NCI-H1105 (cell line): Measurements from ENCODE around the gene FPGS.

Experiments
- DNase-seq: peaks from one replicate; lab custom pipeline; 2025; lab: John Stamatoyannopoulos, UW

The FPGS gene

DNA sequence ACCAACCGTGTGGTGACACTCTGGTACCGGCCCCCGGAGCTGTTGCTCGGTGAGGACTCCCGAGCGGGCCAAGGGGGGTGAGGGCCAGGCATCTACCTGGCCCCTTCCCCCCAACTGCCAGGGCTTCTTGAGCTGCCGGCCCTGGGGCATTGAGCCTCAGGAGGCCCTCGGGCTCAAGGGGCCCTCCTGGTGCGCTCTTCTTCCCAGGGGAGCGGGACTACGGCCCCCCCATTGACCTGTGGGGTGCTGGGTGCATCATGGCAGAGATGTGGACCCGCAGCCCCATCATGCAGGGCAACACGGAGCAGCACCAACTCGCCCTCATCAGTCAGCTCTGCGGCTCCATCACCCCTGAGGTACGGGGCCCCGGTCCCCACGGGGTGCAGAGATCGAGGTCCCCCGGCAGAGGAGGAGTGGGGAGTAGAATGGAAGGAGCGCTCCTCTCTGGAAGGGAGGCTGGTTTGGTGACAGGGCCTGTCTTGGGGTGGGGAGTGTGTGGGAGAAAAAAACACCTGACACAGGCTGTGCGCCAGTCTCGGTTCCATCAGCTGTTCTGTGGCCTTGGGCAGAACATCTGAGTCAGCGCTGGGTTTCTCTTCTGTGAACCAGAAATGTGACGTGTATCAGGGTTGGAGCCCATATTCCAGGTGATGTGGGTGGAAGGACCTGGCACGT is 14.2 kb upstream of the FPGS start:
- no peak for DNase-seq

DNA sequence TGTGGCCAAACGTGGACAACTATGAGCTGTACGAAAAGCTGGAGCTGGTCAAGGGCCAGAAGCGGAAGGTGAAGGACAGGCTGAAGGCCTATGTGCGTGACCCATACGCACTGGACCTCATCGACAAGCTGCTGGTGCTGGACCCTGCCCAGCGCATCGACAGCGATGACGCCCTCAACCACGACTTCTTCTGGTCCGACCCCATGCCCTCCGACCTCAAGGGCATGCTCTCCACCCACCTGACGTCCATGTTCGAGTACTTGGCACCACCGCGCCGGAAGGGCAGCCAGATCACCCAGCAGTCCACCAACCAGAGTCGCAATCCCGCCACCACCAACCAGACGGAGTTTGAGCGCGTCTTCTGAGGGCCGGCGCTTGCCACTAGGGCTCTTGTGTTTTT is 13.5 kb upstream of the FPGS start:
- DNase-seq, result no peak

DNA sequence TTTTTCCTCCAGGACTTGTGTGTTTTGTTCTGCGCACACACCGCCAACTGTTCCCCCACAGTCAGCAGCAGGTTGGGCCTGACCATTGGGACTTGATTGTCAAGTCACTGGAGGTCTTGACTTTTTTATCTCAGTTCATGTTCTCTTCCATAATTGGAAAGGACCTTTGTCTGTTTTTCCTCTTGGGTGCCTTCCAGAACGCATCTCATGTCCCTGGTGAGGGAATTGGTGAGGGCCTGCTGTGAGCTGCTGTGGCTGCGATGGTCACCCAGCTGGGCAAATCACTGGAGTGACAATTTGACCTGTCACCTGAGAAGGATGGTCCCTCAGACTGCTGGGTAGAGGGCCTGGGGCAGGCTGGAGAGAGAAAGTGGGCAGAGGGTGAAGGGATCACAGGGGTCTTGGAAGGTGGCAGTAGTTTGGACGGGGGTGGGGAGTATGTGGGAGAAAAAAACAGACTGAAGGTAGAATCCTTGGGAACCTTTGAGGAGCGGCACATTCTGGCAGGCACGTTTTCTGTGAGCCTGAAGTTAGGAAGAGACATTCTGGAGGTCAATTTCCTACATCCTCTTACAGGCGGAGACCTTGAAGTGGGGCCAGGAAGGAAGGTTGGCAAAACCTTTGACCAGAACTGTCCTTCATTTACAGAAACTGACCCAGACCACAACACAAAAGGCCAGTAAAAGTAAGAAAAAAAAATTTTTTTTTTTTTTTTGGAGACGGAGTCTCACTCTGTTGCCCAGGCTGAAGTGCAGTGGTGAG is 12.4 kb upstream of the FPGS start:
- no peak for DNase-seq

DNA sequence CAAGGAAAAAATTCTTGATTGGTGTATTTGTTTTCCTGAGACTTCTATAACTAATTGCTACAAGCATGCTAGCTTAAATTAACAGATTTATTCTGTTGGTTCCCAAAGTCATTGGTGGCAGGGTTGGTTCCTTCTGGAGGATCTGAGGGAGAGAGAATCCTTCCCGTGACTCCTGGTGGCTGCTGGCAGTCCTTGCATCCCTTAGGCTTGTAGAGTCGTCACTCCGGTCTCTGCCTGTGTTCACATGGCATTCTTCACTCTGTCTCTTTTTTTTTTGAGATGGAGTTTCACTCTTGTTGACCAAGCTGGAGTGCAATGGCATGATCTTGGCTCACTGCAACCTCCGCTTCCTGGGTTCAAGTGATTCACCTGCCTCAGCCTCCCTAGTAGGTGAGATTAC is 11.6 kb upstream of the FPGS start:
- DNase-seq, result no peak

DNA sequence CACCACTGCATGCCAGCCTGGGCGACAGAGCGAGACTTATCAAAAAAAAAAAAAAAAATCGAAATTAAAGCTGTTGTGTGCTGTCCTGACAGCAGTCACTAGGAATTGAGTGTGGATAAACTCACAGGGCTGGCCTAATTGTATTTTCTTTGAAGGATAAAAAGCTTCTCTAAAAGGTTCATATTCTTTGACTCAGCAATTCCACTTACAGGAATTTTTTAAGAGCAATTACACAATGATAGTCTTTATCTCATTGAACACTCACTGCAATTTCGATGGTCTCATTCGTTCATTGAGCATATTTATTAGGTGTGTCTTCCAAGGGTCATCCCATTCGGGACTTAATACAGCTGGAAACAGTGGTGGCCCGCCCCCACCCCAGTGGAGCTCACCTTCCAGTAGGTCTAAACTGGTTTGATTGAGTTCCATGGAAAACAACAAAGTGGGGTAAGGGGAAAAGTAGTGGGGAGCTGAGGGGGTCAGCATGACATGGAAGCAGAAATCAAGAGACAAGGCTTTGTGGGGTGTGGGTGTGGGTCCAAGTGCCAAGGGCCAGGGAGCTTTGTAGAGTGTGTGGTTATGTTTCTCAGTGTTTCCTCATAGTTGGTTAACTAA is 10.2 kb upstream of the FPGS start:
- DNase-seq, result no peak

DNA sequence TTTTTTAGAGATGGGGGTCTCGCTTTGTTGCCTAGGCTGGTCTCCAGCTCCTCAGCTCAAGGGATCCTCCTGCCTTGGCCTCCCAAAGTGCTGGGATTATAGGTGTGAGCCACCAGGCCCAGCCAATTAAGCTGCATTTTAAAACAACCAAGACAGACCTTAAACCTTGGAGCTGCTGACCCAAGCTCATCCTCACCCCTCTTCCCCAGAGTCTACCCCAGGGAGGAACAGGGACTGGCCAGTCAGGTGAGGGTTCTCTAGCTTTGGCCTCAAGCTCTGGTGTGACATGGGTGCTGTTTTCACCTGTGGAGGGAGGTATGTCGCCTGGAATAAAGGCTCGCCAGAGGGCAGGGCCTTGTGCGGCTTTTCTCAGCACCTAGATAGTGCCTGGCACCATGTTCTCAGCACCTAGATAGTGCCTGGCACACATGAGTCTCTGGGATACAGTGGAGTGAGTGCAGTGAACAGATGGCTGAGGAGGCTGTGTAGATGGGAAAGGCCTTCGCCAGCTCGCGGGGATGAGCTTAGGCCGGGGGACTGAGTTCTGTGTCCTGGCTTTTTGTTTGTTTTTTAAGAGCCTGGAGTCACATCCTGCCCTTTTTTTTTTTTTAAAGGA is 9.5 kb upstream of the FPGS start:
- no peak for DNase-seq

DNA sequence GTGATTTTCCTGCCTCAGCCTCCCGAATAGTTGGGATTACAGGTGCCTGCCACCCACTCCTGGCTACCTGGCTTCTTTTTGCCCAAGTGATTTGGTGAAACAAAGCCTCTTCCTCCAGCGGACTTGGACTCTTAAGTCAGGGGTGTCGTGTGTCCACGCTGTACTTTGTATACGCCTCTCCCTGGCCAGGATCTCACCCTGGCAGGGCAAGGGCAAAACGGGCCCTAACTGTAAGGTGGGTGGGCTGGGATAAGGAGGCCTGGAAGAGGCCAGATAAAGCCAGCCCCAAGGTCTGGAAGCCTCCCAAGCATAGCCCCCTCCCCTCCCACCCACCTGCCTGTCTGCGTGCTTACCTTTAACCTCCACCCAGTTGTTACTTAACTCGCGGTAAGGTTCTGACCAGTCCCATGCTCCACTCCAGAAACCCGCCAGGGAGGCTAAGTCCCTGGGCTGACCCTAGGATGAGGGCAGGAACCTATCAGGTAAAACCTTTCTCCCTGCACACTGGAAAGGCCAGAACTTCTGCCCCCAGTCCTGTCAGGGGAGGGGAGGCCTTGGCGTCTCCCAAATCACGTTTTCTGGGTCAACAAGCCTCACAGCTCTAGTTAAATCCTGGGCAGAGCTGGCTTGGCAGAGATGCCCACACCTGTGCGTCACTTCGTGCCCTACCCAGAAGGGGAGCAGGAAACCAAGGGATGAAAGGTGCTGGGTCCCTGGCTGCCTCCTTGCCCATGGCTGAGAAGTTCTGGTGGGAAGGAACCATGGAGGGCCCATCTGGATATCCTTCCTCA is 8.5 kb upstream of the FPGS start:
- DNase-seq, result no peak

DNA sequence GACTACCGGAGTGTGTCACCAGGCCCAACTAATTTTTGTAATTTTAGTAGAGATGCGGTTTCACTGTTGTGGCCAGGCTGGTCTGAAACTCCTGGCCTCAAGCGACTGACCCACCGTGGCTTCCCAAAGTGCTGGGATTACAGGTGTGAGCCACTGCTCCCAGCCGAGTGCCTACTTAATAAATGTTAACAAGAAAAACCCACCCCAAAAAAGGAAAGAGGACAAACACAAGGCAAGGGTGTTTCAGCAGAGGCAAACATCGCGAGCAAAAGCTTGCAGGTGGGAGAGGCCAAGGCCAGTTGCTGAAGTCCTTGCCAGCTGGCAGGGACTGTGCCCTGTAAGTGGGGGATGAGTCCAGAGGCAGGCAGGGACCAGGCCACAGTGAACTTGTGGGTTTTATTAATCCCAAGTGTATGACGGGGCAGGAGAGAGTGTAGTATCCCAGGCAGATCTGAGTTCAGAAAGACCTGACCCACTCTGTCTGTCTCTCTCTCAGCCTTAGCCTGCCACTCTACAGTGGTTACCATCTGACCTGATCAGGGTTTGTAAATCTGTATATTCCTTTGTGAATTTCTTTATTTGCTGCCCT is 6.4 kb upstream of the FPGS start:
- DNase-seq, result no peak

DNA sequence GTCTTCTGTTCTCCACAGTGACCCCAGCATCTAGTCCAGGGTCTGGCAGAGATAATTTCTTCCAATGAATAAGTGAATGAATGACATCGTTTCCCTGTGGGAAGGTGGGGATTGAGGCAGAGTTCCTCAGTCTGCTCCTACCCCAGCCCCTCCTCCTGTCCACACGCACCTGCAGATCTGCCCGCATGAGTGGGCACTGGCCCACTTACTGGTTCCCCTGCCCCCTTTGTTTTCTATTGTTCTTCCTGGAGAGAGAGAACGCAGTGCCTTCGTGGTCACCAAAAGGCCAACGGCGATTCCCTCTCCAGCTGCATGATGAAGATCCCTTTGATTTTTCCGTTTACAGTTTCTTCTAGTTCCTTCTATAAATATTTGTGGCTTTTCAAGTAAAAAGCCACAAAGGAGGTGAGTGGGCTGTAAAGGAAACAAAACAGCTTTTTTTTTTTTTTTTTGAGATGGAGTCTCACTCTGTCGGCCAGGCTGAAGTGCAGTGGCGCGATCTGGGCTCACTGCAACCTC is 5.8 kb upstream of the FPGS start:
- no peak for DNase-seq

DNA sequence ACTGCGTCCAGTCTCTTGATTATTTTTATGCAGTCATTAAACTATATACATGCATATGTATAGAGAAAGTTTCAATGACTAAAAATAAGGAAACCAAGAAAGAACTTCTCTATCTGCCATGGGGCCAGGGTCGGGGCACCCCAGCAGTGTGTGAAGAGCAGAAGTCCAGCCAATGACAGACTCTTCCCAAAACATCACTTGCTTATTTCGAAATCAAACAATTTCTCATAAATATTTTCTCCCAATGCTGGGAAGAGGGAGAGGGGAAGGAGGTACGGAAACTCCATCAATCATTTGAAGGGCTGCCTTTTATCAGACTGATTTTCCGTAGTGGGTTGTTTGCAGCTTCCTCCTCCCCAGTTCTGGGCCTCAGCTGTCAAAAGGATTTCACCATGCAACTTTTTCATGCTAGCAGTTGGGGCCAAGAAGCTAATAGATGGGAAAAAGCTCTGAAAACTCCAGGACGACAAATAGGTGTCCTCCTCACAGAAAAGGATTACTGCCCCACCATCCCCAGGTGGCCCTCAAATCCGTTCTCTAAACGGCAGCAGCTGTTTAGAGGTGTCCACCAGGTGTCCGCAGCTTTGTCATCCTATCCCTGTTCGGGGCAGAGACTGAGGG is 617 bp upstream of the FPGS start:
- no peak for DNase-seq

DNA sequence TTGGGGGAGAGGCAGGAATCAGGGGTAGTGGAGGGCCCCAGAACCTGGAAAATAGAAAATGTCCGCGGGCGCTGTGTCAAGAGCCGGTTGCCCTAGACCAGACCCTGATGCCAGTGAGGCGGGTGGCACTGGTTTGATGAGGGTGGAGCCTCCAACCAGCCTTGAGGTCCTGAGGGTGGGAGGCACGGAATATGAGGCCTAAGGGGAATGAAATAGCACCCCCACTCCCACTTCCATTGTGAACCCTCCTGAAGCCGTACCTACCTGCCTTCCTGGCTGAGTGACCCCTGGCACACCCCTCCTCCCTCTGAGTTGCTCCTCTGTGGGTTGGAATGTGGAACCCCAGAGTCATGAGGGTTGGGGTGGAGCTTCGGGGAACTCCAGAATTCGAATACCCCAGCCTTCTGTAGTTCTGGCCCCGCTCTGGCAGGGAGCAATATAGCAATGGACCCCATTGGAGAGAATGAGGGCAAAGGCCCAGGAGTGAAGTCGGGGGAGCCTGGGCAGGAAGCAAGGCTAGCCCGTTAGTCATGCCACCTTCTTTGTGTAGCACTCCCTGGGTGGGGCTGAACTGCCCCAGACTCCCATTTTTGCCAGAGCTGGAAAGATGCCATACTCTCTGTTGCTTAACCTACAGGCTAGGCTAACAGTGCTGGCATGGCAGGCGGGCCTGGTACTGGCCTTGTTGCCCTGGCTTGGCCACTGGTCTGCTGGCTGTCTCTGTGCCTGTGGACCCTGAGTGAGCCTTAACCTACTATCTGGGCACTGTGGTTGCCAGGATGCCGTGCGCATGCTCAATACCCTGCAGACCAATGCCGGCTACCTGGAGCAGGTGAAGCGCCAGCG is 1.0 kb downstream of the FPGS start:
- no peak for DNase-seq

DNA sequence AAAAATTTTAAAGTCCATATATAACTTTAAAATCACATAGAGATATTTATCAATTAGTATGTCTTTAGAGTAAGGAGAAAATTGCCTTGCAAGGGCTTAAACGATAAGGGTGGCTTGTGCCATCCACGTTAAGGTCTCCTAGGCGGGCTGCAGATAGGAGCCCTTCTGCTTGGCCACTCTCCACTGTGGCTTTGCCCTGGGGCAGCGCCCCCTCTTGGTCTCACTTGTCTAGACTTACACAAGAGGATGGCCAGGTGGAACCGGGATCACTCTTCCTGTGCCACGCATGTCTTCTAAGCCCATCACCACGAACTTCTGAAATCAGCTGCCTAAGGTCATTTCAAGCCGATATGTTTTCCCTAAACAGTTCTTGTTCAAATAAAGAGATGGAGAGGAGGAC is 2.9 kb downstream of the FPGS start:
- no peak for DNase-seq

DNA sequence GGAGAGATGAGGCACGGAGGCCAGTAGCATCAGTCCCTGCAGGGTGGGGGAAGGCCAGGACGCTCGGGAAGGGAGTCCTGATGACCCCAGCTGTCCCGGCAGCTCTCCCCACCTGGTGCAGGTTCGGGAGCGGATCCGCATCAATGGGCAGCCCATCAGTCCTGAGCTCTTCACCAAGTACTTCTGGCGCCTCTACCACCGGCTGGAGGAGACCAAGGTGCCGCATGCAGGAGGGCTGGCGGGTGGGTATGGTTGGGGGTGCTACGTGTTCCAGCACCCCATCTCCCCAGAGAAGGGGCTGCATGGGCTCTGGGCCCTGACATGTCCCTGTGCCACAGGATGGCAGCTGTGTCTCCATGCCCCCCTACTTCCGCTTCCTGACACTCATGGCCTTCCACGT is 4.2 kb downstream of the FPGS start:
- DNase-seq, result no peak

DNA sequence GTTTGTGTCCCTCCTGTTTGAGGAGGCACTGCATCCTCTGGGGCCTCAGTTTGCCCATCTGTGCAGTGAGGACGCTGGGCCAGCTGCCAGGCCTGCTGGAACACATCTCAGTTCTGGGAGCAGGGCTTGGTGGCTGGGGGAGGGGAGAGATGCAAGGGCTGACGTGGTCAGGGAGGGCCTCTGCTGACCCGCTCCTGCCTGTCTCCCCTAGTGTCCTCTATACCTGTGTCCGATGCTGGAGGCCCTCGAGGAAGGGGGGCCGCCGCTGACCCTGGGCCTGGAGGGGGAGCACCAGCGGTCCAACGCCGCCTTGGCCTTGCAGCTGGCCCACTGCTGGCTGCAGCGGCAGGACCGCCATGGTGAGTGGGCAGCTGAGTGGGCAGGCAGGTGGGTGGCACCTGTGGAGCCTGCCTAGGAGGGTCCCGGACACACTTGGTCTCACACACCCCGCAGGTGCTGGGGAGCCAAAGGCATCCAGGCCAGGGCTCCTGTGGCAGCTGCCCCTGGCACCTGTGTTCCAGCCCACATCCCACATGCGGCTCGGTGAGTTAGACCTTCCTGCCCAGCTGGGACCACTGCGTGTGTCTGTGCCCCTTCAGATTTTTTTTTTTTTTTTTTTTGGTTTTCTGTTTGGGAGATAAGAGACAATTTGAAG is 5.8 kb downstream of the FPGS start:
- DNase-seq, result no peak

DNA sequence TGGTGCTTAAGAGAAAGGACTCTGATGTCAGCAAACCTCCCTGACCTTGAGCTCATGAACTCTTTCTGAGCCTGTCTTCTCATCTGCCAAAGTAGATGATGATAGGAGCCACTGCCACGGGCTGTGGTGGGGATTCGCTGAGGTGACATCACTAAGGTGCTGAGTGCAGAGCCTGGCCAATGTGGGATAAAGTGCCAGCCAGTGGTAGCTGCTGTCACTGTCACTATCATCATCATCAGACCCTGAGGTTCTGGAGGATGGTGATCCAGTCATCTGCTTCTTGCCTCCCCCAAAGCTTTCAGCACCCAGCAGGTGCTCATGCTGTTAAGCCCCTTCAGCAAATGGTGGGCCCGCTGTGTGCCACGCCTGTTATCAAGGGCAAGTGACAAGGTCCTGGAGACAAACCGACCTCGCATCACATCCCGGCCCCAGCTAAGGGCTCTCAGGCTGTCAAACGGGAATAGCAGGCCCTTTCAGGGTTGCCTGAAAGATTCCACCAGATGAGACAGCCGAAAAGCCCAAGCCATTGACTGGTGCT is 6.4 kb downstream of the FPGS start:
- no peak for DNase-seq

DNA sequence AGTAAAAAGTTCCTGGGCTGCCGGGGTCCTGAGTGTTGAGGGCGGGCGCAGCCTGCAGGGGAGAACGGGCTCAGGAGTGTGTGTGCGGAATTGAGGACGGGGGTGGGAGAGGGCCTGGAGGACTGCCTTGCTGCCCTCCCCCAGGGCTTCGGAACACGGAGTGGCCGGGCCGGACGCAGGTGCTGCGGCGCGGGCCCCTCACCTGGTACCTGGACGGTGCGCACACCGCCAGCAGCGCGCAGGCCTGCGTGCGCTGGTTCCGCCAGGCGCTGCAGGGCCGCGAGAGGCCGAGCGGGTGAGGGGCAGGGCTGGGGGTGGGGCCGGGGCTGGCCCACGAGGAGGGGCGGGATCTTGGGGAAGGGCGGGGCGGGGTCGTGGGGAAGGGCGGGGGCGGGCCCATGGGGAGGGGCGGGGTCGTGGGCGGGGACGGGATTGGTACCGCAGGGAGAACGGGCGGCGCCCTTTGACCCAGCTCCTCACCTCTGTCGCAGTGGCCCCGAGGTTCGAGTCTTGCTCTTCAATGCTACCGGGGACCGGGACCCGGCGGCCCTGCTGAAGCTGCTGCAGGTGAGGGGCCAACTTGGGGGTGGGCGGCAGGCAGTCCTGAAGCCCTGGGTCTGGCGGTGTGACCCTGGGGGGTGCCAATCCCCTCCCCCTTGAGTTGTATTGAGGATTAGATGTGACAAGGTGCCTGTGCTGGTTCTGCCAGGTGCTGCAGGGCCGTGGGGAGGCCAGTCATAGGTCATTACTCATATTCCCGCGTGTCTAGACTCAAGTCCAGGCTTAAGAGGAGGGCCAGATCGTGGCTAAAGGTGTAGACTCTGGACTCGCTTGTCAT is 7.1 kb downstream of the FPGS start:
- no peak for DNase-seq

DNA sequence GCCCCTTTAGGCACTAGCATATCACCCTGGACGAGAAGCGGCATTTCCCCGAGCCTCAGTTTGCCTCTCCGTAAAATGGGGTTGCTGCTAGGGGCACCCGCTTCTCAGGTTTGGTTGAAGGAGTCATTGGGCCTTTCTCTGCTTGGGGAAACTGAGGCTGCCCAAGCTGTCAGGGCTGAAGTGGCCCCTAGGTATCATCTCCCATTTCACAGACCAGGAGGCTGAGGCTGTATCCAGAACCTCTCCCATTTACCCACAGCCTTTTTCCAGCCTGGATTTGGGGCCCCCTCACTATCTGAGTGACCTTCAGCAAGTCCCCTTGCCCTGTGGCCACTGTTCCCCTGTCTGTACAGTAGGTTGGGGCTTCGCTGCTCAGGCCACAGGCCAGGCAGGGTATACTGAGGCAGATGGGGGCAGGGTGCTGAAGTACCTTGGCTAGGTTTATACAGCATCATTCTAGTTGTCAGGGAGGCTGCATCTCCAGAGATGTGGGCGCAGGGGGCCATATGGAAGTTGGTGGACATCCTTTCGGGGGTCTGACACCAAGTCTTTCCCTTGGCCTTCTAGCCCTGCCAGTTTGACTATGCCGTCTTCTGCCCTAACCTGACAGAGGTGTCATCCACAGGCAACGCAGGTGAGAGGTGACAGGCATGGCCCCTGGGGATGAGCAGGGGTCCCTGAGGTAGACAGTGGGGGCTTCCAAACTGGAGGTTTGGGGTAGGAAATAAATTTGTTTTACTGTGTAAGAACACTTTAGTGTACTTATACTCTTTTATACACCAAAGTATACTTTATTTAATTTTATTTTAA is 7.9 kb downstream of the FPGS start:
- no peak for DNase-seq

DNA sequence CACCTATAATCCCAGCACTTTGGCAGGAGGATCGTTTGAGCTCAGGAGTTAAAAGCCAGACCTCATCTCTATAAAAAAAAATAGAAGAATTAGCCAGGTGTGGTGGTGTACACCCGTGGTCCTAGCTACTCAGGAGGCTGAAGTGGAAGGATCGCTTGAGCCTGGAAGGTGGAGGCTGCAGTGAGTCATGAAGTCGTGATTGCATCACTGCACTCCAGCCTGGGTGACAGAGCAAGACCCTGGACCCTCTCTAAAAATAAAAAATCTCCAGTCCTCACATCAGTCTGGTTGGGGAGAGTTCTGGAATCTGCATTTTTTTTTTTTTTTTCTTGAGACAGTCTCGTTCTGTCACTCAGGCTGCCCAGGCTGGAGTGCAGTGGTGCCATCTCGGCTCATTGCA is 9.3 kb downstream of the FPGS start:
- DNase-seq, result no peak
